HEK293 (cell line): Measurements from ENCODE around the gene DYNLL2.

Experiments
- CTCF ChIP-seq: fragments of 450-650 bp; formaldehyde crosslinking; IDR thresholded peaks from 2 replicates; pipeline ENCODE4 v1.5.1; 2016; ENCODE audit warnings: missing biosample characterization, missing genetic modification characterization
- MZF1 ChIP-seq: fragments of 450-650 bp; formaldehyde crosslinking; IDR thresholded peaks from 2 replicates; pipeline ENCODE4 v1.5.1; 2017; ENCODE audit warnings: missing biosample characterization, missing genetic modification characterization, borderline replicate concordance
- ZBTB7A ChIP-seq: fragments of 450-650 bp; formaldehyde crosslinking; IDR thresholded peaks from 2 replicates; pipeline ENCODE4 v1.5.1; 2016; ENCODE audit warnings: low read depth, missing biosample characterization, missing genetic modification characterization
- ZNF138 ChIP-seq: fragments of 450-650 bp; formaldehyde crosslinking; IDR thresholded peaks from 2 replicates; pipeline ENCODE4 v1.5.1; 2016; ENCODE audit warnings: missing biosample characterization, missing genetic modification characterization, borderline replicate concordance
- ZNF155 ChIP-seq: fragments of 450-650 bp; formaldehyde crosslinking; IDR thresholded peaks from 2 replicates; pipeline ENCODE4 v1.5.1; 2016; ENCODE audit warnings: missing biosample characterization, missing genetic modification characterization
- ZNF184 ChIP-seq: fragments of 450-650 bp; IDR thresholded peaks from 2 replicates; pipeline ENCODE4 v1.5.1; 2018; ENCODE audit warnings: missing biosample characterization, mild to moderate bottlenecking, missing genetic modification characterization
- ZNF239 ChIP-seq: fragments of 450-650 bp; formaldehyde crosslinking; IDR thresholded peaks from 2 replicates; pipeline ENCODE4 v1.5.1; 2016; ENCODE audit warnings: missing biosample characterization, missing genetic modification characterization
- ZNF274 ChIP-seq, 2 experiments: fragments of 200-500 bp in 1 of 2; fragments of 450-650 bp in 1 of 2; sonication (Bioruptor generic) in 1 of 2; formaldehyde crosslinking in 1 of 2; IDR thresholded peaks; 2 replicates each; pipeline versions ENCODE4 v1.5.1 to v1.6.1; 2014 to 2016; ENCODE audit warnings: borderline replicate concordance in 1 of 2, inconsistent platforms in 1 of 2, low read length in 1 of 2, missing biosample characterization in 1 of 2, missing genetic modification characterization in 1 of 2
- ZNF280D ChIP-seq: fragments of 450-650 bp; formaldehyde crosslinking; IDR thresholded peaks from 2 replicates; pipeline ENCODE4 v1.5.1; 2016; ENCODE audit warnings: missing biosample characterization, missing genetic modification characterization
- ZNF558 ChIP-seq: fragments of 450-650 bp; formaldehyde crosslinking; IDR thresholded peaks from 2 replicates; pipeline ENCODE4 v1.5.1; 2016; ENCODE audit warnings: missing biosample characterization, missing genetic modification characterization
- ZNF639 ChIP-seq: fragments of 450-650 bp; formaldehyde crosslinking; IDR thresholded peaks from 2 replicates; pipeline ENCODE4 v1.5.1; 2016; ENCODE audit warnings: missing biosample characterization, missing genetic modification characterization
- ZNF776 ChIP-seq: fragments of 450-650 bp; formaldehyde crosslinking; IDR thresholded peaks from 2 replicates; pipeline ENCODE4 v1.5.0; 2017; ENCODE audit warnings: missing biosample characterization, missing genetic modification characterization, borderline replicate concordance
- ZNF785 ChIP-seq: fragments of 450-650 bp; formaldehyde crosslinking; IDR thresholded peaks from 2 replicates; pipeline ENCODE4 v1.5.1; 2016; ENCODE audit warnings: missing biosample characterization, missing genetic modification characterization
- TF ChIP-seq, protein P1 (sequence below): fragments of 450-650 bp; formaldehyde crosslinking; IDR thresholded peaks from 2 replicates; pipeline ENCODE4 v1.5.1; 2016; ENCODE audit warnings: missing biosample characterization, missing genetic modification characterization

DNA sequence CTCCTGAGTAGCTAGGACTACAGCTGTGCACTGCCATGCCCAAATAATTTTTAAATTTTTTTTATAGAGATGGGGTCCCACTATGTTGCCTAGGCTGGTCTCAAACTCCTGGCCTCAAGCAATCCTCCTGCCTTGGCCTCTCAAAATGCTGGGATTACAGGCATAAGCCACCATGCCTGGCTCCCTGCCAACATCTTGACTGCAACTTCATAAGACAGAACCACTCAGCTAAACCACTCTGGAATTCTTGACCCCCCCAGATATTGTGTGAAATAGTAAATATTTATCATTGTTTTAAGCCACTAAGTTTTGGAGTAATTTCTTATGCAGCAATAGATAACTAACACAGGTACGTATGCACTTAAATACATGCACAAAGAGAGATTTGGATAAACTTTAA, 26.0 kb downstream of the DYNLL2 start:
- TF ChIP-seq ZNF184 (tag by site-specific recombination) (no peak), CTCF (tag by site-specific recombination) (no peak), ZNF280D (tag by site-specific recombination) (no peak), ZNF785 (tag by site-specific recombination) (no peak), ZNF239 (no peak), ZNF776 (tag by site-specific recombination) (no peak), ZNF558 (tag by site-specific recombination) (no peak), ZNF138 (tag by site-specific recombination) (no peak), ZNF155 (tag by site-specific recombination) (no peak), MZF1 (tag by site-specific recombination) (no peak), ZNF639 (tag by site-specific recombination) (no peak), ZNF274 (IDR thresholded peaks at IDR 0.05; ENCODE audit: low read length) (no peak), ZNF274 (tag by site-specific recombination; IDR thresholded peaks at IDR 0.05; ENCODE audit: borderline replicate concordance) (no peak), ZBTB7A (no peak)
- TF ChIP-seq, protein P1, sequence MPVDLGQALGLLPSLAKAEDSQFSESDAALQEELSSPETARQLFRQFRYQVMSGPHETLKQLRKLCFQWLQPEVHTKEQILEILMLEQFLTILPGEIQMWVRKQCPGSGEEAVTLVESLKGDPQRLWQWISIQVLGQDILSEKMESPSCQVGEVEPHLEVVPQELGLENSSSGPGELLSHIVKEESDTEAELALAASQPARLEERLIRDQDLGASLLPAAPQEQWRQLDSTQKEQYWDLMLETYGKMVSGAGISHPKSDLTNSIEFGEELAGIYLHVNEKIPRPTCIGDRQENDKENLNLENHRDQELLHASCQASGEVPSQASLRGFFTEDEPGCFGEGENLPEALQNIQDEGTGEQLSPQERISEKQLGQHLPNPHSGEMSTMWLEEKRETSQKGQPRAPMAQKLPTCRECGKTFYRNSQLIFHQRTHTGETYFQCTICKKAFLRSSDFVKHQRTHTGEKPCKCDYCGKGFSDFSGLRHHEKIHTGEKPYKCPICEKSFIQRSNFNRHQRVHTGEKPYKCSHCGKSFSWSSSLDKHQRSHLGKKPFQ (tag by site-specific recombination): no peak
